GM21825 (cell line): Measurements from ENCODE around the gene KSR2.
"Not testable (repeated sequence)": the region's sequence is repeated elsewhere in the genome, so short reads cannot be mapped to it uniquely, and the experiment has no call there.

ENCODE experiments used
- ATAC-seq: cut with Tn5 transposase; IDR thresholded peaks from one replicate; pipeline ENCODE4 v1.9.1; 2021; ENCODE audit warnings: mild to moderate bottlenecking, moderate library complexity; ENCODE audit not compliant: unreplicated experiment

The KSR2 gene

DNA sequence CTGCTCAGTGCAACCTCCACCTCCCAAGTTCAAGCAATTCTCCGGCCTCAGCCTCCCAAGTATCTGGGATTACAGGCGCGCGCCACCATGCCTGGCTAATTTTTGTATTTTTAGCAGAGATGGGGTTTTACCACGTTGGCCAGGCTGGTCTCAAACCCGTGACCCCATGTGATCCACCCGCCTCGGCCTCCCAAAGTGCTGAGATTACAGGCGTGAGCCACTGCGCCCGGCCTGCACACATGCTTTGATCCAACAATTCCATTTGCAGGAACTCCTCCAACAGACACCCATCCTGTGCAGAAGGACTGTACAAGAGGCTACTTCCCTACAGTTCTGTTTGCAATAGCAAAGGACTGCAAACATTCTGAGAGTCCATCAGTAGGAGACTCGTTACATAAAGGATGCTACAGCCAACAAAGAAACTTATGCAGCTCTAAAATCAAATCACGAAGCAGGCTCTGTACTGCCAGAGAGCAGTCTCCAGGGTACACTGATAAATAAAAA, 108.0 kb downstream of the KSR2 start:
- ATAC-seq, result not testable (repeated sequence)

- ATAC-seq, result no peak
Observed at GRCh38 chr12:117860111-117860510, 108.7 kb downstream of the KSR2 start.

GRCh38 chr12:117857632-117858612, 110.9 kb downstream of the KSR2 start:
- ATAC-seq, result no peak

- not testable (repeated sequence) for ATAC-seq
Observed at GRCh38 chr12:117857139-117857538, 111.7 kb downstream of the KSR2 start.

- no peak for ATAC-seq
Observed at GRCh38 chr12:117855165-117855564, 113.6 kb downstream of the KSR2 start.

DNA sequence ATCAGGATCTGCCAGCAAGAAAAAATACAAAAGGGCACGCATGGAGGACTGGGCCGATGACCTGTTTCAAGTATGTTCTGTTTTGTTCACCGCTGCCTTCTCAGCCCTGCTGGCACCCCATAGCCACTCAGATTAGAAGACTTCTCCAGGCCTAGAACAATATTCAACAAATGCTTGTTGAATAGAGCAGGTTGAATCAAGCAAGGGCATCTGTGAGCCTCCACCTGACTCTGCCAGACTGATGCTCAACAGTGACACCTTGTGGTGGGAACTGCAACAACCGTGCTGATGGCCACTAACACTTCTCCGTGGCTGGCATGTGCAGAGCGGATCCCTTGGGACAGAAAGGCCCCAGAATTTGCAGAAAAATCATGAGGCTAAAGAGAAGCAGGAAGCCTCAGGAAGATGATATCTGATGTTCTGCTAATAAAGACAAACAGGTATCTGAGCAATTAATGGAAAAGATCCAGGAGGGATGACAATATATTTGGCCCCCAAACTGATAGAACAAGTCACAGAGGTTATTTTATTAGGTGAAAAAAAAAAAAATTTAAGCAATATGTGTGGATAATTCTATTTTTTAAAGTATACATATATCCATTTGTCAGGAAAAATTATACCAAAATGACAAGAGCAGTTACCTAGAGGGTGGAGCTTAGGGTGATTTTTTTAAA, 114.3 kb downstream of the KSR2 start:
- ATAC-seq, result no peak

GRCh38 chr12:117853600-117853999, 115.2 kb downstream of the KSR2 start:
- no peak for ATAC-seq

DNA sequence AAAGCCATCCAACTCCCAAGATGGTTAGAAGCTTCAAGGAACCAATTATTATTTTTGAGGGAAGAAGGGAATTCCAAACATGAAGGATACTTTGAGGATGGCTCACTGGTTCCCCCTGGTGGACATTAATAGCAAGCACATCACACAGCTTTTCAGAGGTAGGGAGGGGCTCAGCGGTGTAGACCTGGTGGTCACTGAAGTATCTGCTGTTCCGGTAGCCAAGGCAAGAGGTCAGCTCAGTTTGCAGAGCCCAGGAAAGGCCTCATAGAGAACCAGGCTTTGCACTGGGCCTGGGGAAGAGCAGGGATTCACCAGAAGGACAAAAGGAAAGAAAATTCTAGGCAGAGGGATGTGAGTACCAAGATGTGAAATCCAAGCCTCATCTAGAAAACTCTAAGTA, 118.7 kb downstream of the KSR2 start:
- ATAC-seq, result no peak

DNA sequence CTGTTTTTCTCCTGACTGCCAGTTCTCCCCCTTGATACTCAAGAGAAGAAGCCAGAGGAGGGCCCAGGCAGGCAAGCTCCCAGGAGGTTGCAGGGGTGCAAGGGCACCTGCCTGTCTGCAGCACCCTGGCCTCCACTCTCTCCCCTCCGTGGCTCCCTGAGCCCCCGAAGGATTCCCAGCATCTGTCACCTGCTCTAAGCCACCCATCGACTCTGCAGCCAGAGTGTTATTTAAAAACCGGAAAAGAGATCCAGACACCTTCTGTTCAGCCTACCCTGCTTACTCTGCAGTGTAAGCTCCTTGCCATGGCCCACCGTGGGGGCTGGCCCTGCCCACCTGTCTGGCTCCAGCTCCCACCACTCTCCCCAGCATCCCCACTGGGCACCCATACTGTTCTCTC, 121.4 kb downstream of the KSR2 start:
- ATAC-seq, result no peak

- no peak for ATAC-seq
Observed at GRCh38 chr12:117845271-117845904, 123.4 kb downstream of the KSR2 start.

DNA sequence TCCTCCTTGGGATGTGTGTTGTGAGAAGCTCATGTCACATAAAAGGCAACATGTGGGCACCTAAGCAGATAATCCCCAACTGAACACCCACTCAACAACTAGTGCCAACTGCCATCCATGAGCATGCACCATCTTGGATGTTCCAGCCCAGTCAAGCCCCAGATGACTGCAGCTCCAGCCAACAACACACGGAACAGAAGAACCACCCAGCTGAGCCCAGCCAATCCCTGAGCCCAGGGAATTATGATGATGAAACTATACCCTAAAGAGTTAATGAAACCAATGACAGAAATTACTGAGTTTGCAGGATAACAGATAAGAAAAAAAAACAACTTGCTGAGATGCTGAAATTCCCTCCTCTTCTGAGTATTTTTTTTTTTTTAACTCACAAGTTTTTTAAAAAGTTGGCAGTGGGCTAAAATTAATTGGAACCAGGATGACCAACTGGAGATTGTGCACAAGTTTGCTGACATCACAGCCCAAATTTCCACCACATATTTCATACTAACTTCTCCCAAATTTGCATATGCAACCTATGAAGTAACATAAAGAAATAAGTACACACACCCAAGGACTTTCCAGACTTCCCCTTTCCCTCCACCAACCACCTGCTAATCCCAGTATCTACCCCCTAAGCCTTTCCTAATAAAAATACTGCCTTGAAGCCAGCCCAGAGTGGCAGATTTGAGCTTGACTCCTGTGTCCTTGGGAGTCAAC, 124.5 kb downstream of the KSR2 start:
- ATAC-seq, result no peak

DNA sequence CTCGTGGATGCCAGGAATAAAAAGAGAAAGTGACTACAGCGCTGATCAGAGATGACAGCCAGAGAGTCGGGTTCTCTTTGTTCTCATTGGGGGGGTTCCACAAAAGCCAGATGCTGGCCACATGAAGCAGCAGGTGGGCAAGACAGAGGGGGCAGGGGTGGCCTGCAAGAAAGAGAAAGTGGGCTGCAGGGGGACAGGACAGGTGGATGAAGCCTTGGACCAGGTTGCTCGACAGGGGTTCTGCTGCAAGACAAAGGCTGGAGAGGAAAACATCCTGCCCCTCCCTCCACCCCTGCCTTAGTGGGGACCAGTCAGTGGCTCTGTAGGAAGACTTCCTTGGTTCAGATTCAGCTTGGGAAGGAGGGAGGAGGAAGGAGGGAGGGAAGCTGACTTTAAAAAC, 126.2 kb downstream of the KSR2 start:
- no peak for ATAC-seq

DNA sequence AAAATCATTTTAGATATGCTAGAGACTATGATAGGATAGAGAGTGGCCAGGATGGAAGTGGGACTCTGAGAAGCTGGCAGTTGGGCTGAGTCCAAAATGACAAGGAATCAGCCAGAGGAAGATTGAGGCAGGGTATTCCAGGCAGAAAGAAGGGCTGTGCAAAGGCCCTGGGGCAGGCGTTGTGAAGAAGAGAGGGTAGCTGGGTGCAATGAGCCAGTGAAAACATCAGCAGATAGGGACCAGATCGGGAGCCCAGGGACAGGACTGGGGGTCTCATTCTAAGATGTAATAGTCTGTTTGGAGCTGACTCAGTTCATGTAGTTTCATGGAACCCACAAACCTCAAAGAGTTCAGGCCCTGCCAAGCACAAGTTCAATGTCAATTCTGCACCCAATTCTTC, 126.6 kb downstream of the KSR2 start:
- ATAC-seq, result no peak

GRCh38 chr12:117837737-117838050, 131.1 kb downstream of the KSR2 start:
- no peak for ATAC-seq

- ATAC-seq, result no peak
Observed at GRCh38 chr12:117836999-117837736, 131.6 kb downstream of the KSR2 start.

DNA sequence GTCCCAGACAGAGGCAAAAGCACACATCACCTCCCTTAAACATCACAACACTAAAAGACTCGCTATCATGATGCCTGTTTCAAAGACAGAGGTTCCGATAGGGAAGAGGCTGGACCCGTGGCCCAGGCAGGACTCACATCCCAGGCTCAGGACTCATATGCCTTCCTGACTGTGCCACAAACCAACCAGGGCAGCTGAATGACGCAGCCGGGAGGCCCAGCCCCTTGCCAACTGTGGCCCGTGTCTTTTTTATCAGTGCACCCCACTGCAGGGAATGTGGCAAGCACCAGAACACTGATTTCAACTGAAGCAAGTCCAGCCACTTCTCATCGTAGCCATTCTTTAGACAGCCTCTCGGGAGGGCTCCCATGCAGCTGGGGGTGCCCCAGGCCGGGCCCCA, 132.3 kb downstream of the KSR2 start:
- ATAC-seq, result no peak

DNA sequence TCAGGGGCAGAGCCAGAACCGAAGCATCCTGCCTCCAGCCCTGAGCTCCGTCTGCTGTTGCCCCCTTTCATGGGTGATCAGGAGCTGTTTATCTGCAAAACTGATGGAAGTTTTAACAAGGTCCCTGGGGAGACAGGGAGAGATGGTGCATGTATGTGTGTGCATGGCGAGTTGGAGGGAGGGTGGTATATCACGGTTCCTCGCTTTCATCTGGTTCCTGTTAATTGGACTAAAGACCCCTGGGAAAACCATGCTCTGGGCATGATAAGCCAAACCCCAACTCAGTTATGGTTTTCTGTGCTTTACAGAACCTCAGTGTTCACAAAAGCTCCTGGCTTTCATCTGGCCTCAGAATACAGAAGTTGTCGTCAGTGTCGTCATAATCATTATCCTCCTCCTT, 133.6 kb downstream of the KSR2 start:
- ATAC-seq, result no peak

GRCh38 chr12:117832459-117833457, 136.0 kb downstream of the KSR2 start:
- ATAC-seq, result no peak

- ATAC-seq, result no peak
Observed at GRCh38 chr12:117830471-117830870, 138.3 kb downstream of the KSR2 start.
